Measurements from ENCODE around the gene TM2D1.

GRCh38 chr1:61655453-61655852 is 69.5 kb downstream of the TM2D1 start:
- TF ChIP-seq EZH2 (IDR thresholded peaks at IDR 0.05; ENCODE audit: borderline replicate concordance, control insufficient read depth, low read depth, low read length): no peak
- no peak for TF ChIP-seq USF1 (IDR thresholded peaks at IDR 0.05; ENCODE audit: borderline replicate concordance, extremely low read length, insufficient read depth, low read depth, low read length)
- TF ChIP-seq MEF2A (IDR thresholded peaks at IDR 0.05; ENCODE audit: insufficient read depth, low read depth, low read length): no peak
- TF ChIP-seq CTCF (IDR thresholded peaks at IDR 0.05 in 2 of 3, conservative IDR thresholded peaks at IDR 0.05 in 1 of 3; ENCODE audit: control insufficient read depth in 2 of 3, extremely low read depth in 1 of 3, insufficient read depth in 1 of 3, low read depth in 3 of 3, low read length in 3 of 3): no peak
- no peak for TF ChIP-seq SUPT20H (IDR thresholded peaks at IDR 0.05; ENCODE audit: borderline replicate concordance, control insufficient read depth, low read depth, low read length)
- TF ChIP-seq JUND (IDR thresholded peaks at IDR 0.05; ENCODE audit: low read depth, low read length): no peak
- no peak for TF ChIP-seq ETV6 (conservative IDR thresholded peaks at IDR 0.05 in 1 of 2, IDR thresholded peaks at IDR 0.05 in 1 of 2; ENCODE audit: borderline replicate concordance in 1 of 2, low read depth in 1 of 2)
- TF ChIP-seq IRF3 (IDR thresholded peaks at IDR 0.05): no peak
- TF ChIP-seq POLR2AphosphoS5 (IDR thresholded peaks at IDR 0.05; ENCODE audit: low read length): no peak
- TF ChIP-seq PBX3 (IDR thresholded peaks at IDR 0.05; ENCODE audit: insufficient replicate concordance, low read depth, low read length): no peak
- TF ChIP-seq E2F4 (IDR thresholded peaks at IDR 0.05; ENCODE audit: low read depth, low read length): no peak
- no peak for TF ChIP-seq BCL3 (IDR thresholded peaks at IDR 0.05; ENCODE audit: borderline replicate concordance, insufficient read depth, low read depth, low read length, poor library complexity, severe bottlenecking)
- TF ChIP-seq POLR2A (IDR thresholded peaks at IDR 0.05; ENCODE audit: low read depth, low read length): no peak
- TF ChIP-seq TCF12 (IDR thresholded peaks at IDR 0.05; ENCODE audit: low read depth, low read length): no peak

Measured in GM12878 (cell line).